HG02588 (cell line): Measurements from ENCODE around the gene RNF130.

ENCODE experiments used
- ATAC-seq: cut with Tn5 transposase; IDR thresholded peaks from one replicate; pipeline ENCODE4 v1.9.1; 2021; ENCODE audit warnings: mild to moderate bottlenecking, moderate library complexity; ENCODE audit not compliant: unreplicated experiment

Gene RNF130

DNA sequence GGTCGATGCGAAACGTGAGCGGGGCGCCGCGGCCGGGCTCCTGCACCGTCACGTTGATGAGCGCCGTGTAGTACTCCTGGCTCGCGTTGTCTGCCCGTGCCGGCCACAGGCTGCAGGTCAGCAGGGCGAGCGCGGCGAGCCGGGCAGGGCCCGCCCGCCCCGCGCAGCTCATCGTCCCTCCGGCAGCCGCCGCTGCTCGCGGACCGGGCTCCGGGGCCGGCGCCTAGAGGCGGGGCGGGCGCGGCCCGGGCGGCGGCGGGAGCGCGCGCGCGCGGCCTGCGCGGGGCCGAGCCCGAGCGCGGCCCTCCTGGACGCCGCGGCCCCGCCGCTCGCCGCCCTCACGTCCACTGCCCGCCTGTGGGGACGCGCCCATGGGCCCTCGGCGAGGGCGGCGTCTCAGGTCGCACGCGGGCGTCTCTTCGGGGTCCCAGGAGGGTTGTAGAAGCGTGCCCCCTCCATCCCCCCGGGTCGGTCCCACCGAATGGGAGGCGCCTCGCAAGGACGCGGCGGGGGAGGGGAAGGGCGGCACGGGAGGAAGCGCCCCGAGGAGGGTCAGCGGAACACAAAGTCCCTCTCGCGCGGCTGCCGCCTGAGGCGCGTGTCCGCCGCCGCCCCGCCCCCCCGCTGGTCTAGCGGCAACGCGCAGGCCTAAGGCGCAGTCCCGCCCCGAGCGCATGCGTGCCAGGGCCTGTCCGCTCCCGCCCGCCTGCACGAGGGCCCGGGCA, at the start of gene RNF130:
Gene RNF130 (minus strand): TSS at position 229 of the 725 bp plus-strand sequence. CDS start 57 bp downstream, at position 172.
- peak; percentile 54 for ATAC-seq

- ATAC-seq: no peak
These were observed 48.9 kb upstream of the RNF130 start for GRCh38 chr5:180120237-180121101.

- no peak for ATAC-seq
These were observed 48.3 kb upstream of the RNF130 start for GRCh38 chr5:180119903-180120236.

GRCh38 chr5:180119031-180119902, 47.7 kb upstream of the RNF130 start:
- ATAC-seq: no peak

DNA sequence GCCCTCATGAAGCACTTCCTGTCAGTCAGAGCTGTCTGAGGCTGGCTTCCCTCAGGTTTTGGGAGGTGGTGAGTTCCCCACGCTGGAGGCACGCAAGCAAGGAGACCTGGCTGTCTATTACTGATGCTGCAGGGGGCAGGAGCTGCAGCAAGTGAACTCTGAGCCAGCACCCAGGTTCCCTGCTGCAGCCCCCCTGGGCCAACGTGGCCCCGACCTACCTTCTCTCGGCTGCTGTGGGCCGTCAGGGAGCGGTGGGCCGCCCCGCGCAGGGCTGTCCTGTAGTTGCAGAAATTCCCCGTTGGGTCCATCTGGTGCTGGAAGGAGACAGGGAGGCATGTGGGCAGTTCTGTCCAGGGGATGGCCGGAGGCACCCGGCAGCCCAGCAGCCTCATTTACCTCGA, 46.8 kb upstream of the RNF130 start:
- ATAC-seq: no peak

DNA sequence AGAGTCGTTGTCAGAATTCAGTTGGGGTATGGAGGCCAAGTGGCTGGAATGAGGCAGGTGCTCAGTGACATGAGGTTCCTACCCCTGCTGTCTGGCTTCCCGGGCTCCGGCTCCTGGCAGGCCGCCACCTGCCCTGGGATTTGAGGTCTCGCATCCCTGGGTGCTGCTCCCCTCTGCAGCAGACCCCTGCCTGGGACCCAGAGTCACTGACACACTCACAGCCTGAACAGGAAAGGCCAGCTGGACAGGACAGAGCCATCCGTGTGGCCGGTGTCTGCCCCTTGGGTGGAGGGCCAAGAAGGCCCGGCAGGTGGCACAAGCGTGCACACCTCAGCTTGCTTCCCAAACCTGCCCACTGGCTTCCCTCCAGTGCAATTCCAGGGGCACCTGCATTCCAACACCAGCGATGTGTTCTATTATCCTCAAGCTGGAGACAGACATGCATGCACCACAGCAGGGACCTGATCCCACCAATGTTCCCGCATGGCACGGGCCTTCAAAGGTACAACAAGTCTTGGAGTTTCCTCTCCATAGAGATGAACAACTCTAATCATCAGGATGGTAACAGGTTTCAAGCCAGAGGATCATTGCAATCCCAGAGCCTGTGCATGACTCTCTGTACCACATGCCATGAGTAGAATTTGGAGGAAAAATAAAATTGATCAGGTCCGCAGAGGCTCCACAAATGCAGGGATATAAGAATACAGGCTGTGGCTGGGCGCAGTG, 45.6 kb upstream of the RNF130 start:
- no peak for ATAC-seq

DNA sequence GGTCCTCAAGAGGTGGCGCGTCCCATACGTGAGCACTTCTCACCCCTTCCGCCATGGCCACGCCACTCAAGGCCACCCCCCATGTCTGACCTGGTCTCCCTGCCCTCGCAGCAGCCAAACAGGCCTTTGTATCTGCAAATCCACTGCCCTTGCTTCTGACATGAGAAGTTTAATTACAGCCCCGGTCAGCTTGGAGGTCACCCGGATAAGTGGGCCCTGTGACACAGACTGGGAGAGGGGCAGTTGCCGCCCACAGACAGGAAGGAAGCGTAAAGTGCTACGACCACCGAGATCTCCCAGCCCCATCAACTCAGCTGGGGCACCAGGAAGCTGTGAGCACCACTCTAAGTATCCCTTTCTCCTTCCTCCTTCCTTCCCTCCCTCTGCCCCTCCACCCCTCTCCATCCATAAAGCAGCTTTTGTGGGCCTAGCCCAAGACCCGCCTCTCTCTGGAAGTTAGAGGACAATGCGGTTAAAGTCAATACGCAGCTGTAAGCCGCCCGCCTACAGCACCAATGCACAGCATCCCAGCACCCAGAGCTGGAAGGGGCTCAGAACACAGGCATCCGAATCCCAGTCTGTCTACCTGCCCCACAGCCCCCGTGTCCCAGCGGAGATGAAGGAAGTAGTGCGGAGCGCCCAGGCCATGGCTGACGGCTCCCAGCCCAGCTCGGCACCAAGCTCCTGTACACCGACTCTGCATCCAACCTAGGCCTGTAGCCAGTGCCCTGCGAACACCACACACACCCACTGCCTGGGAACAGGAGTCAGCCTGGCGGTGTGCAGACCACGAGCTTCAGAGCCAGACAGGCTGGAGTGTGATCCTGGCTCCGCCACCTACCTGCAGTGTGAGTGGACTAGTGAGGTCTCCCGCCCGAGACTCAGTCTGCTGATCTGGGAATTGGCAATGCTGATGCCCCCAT, 44.8 kb upstream of the RNF130 start:
- no peak for ATAC-seq

- ATAC-seq: no peak
These were observed 43.9 kb upstream of the RNF130 start for GRCh38 chr5:180115326-180116076.

DNA sequence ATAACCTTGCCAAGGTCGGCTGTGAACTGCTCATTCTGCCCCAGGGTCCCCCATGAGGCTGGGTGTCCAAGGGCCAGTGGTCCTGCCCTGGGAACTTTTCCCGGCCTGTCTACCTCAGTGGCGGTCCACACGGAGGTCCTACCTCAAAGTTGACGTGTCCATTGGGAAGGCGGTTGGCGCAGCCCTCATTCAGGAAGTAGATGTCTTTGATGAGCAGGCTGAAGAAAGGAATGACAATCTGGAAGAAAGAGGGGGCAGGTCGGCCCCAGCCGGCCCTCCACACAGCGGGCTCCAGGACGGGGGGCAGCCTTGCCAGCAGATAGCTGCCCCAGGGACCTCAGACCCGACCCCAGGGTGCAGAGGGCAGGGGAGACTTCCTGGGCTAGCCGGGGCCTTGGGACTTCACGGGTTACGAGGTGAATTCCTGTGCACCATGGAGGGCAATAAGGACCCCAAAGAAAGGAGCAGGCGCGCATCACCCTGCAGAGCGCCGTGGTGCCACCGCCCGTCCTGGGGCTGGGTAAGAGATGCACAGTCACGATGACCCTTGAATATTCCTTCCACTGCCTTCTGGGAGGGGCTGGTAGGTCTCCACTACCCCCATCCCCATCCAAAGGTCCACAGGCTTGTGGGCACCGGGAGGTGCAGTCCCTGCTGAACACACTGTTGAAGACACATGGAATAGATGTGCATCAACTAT, 42.9 kb upstream of the RNF130 start:
- no peak for ATAC-seq

DNA sequence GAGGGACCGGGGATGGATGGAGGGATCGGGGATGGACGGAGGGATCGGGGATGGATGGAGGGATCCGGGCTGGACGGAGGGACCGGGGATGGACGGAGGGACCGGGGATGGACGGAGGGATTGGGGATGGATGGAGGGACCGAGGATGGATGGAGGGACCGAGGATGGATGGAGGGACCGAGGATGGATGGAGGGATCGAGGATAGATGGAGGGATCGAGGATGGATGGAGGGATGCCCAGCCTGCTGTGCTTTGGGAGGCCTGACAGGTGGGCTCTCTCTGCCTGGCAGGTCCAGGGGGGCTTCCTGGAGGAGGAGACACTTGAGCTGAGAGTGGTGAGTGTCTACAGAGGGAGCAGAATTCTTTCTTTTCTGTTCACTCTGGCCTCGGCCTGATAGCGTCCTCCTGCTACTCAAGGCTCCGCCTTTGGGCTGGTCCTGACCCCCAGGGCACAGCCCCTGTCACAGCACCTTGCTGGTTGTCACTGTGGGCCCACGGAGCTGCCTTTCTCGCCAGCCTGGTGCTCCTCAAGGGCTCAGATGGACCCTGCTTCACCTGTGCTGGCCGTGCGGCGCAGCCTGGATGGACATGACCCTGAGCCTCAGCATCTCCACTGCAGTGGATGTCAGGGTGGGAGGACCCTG, 42.2 kb upstream of the RNF130 start:
- ATAC-seq: no peak

DNA sequence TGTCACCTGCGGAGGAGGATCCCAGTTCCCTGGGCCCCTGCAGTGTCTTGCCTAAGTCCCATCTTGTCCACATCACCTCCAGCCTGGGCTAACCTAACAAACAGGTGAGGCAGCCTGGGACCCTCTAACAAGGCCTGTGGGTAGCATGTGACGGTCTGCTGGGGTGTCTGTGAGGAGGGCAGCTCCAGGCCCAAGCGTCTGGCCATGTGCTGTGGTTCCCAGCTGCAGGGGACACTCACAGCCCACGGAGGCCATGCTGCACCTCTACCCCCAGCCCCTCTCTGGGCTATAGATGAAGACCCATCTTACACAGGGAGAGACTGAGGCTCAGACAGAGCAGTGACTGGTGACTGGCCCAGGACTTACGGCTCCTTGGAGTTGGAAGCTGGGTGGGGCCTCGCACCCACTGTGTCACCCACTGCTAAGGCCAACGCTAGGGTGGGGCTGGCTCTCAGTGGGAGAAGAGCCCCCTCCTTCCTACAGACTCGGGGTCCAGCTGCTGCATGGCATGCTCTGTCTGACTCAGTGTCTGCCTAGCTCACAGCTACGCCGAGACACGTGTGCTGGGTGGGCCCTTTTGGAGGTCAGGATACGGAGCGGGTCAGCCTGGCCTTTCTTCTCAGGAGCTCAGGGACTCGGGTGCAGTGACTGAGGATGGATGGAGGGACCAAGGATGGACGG, 40.8 kb upstream of the RNF130 start:
- no peak for ATAC-seq

DNA sequence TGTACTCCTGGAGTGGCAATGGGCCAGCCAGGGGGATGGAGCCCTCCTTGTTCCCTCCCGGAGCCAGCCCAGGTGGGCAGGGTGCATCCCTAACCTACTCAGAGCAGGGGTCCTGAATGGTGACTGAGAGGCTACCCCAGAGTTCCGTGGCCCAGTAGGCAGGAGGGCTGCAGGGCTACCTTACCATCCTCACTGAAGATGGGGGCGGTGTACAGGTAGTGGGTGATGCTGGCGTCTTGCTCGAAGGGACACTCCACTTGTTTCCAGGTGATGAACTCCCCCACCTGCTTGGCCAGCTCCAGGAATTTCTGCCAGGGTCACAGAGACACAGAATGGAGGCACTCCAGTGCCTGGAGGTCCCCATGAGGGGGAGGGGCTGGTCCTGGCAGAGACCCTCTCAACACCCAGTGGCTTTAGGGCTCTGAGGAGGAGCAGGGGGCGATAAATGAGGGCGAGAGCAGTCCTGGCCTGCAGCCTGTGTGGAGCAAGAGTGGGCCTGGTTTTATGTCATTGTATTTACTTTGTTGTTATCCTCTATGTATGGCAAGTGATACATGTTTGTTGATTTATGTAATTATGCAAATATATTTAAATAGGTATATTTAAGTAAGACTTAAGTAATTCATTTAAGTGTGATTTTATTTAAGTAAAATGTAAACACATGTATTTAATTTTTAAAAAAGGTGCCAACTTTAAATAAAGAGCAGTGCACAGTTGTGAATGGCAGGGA, 39.9 kb upstream of the RNF130 start:
- ATAC-seq: no peak

GRCh38 chr5:180109920-180110319, 38.4 kb upstream of the RNF130 start:
- no peak for ATAC-seq

- ATAC-seq: no peak
These were observed 35.4 kb upstream of the RNF130 start for GRCh38 chr5:180107005-180107404.

DNA sequence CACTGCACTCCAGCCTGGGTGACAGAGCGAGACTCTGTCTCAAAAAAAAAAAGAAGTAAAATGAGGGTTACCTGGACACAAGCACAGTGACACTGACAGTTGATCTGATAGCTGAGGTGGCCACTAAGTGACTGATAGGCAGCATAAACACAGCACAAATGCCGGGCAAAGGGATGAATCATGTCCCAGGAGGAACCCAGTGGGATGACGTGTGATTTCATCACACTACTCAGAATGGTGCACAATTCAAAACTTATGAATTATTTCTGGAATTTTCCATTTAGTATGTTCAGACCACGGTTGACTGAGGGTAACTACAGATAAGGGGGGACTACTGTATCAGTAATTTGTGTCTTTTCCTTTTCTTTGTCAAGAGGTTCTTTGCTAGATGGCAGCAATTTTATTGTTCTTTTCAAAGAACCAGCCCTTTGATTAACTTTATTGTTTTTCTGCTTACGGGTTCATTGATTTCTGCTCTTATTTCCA, 34.3 kb upstream of the RNF130 start:
- no peak for ATAC-seq

- ATAC-seq: no peak
These were observed 32.6 kb upstream of the RNF130 start for GRCh38 chr5:180104168-180104530.
